BLaER1 treated with 17β-estradiol and CSF1 and Interleukin-3, amounts not matched to agents 10 nM and 100 nM (cell line): Measurements from ENCODE around the gene SLAIN2.
"Not testable (repeated sequence)": the region's sequence is repeated elsewhere in the genome, so short reads cannot be mapped to it uniquely, and the experiment has no call there.

ENCODE experiments used
- H3K27ac ChIP-seq, 11 experiments: shearing (Covaris generic); formaldehyde crosslinking; 2 replicates each; pipeline ENCODE4 v1.8.1; 2022
- H3K27me3 ChIP-seq, 11 experiments: shearing (Covaris generic); formaldehyde crosslinking; 2 replicates each; pipeline ENCODE4 v1.8.1; 2022
- H3K36me3 ChIP-seq, 11 experiments: shearing (Covaris generic); formaldehyde crosslinking; 2 replicates each; pipeline ENCODE4 v1.8.1; 2022
- H3K4me1 ChIP-seq, 10 experiments: shearing (Covaris generic); formaldehyde crosslinking; 2 replicates each; pipeline ENCODE4 v1.8.1; 2022
- H3K4me2 ChIP-seq, 11 experiments: shearing (Covaris generic); formaldehyde crosslinking; 2 replicates each; pipeline ENCODE4 v1.8.1; 2022
- H3K4me3 ChIP-seq, 10 experiments: shearing (Covaris generic); formaldehyde crosslinking; 2 replicates each; pipeline ENCODE4 v1.8.1; 2022
- H3K9ac ChIP-seq, 11 experiments: shearing (Covaris generic); formaldehyde crosslinking; 2 replicates each; pipeline ENCODE4 v1.8.1; 2022
- H3K9me3 ChIP-seq, 11 experiments: shearing (Covaris generic); formaldehyde crosslinking; replicated peaks in 1 of 11; 2 replicates each; pipeline ENCODE4 v1.8.1; 2022
- H4K20me1 ChIP-seq, 11 experiments: shearing (Covaris generic); formaldehyde crosslinking; 2 replicates each; pipeline ENCODE4 v1.8.1; 2022
- Cebpa-rat ChIP-seq, 11 experiments: shearing (Covaris generic); IDR thresholded peaks; 2 replicates each; pipeline ENCODE4 v1.8.1; 2022

Gene SLAIN2

DNA sequence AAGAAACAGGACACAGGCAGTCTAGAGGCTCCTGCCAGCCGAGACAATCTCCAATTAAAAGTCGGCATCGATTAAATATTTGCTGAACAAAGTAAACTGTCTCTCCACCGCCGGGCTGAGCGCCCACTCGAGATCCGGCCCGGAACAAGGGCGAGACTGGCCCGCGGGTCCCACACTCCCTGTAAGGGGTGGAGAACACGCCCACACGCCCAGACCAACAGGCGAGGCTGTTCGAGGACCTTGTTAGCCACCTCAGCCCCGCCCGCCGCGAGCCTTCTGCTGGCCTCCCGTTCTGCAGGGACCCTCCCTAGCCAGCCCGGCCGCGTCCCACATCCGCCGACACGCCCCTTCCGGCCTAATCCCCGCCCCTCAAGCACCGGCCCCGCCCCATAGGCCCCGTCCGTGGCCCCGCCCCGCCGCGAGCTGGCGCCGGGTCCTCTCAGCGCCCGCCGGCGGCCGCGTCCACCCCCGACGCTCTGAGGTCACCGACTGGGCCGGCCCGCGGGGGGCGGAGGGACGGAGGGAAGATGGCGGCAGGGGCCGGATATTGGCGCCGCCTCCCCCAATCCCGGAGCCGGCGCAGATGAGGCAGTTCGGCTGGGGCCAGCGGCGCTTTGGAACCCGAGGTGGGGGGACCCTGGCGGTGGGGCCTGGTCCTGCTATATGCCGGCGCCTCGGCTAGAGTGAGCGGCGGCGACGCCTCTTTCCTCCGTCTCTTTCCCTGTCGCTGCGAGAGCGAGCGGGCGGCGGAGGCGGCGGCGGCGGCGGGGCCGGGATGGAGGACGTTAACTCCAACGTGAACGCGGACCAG is at the start of gene SLAIN2:
TSS of gene SLAIN2 (plus strand) at position 565 of the 811 bp plus-strand sequence. CDS start at position 776, 211 bp downstream.
- Histone ChIP-seq H3K36me3 (0 out of 22 replicates have a peak, but pooled peaks cover 0 to 2% (median 0%) of the 10 kb centered on the region in 11 experiments), H3K9ac (peak within 1 kb of the TSS; percentile 95 to 98 (median 97)), H4K20me1 (peaks cover 27 to 46% (median 41%) of the 10 kb centered on the region in 11 experiments; a peak in 20 of 22 replicates), H3K9me3 (no peaks in the 10 kb centered on the region), H3K4me2 (peak within 1 kb of the TSS; percentile 87 to 96 (median 93)), H3K27ac (peak within 1 kb of the TSS; percentile 90 to 98 (median 94)), H3K4me3 (peak within 1 kb of the TSS; percentile 77 to 98 (median 98)), H3K4me1 (peaks cover 32 to 67% (median 38%) of the 10 kb centered on the region in 10 experiments), H3K27me3 (no peaks in the 10 kb centered on the region)
- no peak for TF ChIP-seq Cebpa-rat (IDR thresholded peaks at IDR 0.05)

GRCh38 chr4:48292218-48292790 is 49.0 kb upstream of the SLAIN2 start:
- H3K4me1 ChIP-seq, H3K9ac ChIP-seq, H3K4me2 ChIP-seq, H4K20me1 ChIP-seq, H3K36me3 ChIP-seq, H3K4me3 ChIP-seq, H3K27ac ChIP-seq, H3K27me3 ChIP-seq: not testable (repeated sequence)
- peaks cover 18 to 31% (median 24%) of the 10 kb centered on the region in 11 experiments; a peak in 21 of 22 replicates for H3K9me3 ChIP-seq

GRCh38 chr4:48295116-48295515 is 46.2 kb upstream of the SLAIN2 start:
- H3K9me3 ChIP-seq: peaks cover 18 to 31% (median 24%) of the 10 kb centered on the region in 11 experiments; a peak in 21 of 22 replicates
- no peaks in the 10 kb centered on the region; a peak in 1 of 20 replicates for H3K4me1 ChIP-seq
- H4K20me1 ChIP-seq: no peaks in the 10 kb centered on the region
- no peak overlapping the region for H3K4me2 ChIP-seq
- H3K27me3 ChIP-seq: no peaks in the 10 kb centered on the region
- no peak overlapping the region for H3K9ac ChIP-seq
- H3K36me3 ChIP-seq: peaks cover 0 to 8% (median 0%) of the 10 kb centered on the region in 11 experiments; a peak in 4 of 22 replicates
- no peak for TF ChIP-seq Cebpa-rat (IDR thresholded peaks at IDR 0.05)
- H3K4me3 ChIP-seq: no peak overlapping the region
- no peak overlapping the region for H3K27ac ChIP-seq

DNA sequence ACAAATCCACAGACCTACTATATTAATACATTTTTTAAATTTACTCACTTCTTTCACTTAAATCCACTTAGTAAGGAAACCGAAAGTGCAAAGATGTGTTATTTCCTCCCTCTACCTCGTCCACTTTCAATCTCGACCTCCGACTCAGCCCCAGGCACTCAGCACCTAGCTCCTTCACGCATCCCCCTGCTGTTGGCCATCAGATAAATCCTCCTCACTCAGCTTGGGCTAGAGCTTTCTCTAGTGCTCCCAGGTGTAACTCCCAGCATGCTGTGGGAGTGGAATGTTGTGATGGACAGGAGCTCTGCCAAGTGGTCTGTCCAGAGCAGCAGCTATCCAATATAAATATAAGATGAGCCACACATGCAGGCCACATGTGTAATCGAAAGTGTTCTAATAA is 45.0 kb upstream of the SLAIN2 start:
- H3K4me1 ChIP-seq: no peaks in the 10 kb centered on the region; a peak in 1 of 20 replicates
- no peaks in the 10 kb centered on the region for H3K27me3 ChIP-seq
- H3K4me3 ChIP-seq: no peak overlapping the region
- peaks cover 0 to 7% (median 0%) of the 10 kb centered on the region in 11 experiments; a peak in 4 of 22 replicates for H3K36me3 ChIP-seq
- no peak overlapping the region for H3K4me2 ChIP-seq
- H3K9me3 ChIP-seq: peaks cover 15 to 24% (median 17%) of the 10 kb centered on the region in 11 experiments; a peak in 21 of 22 replicates
- H3K27ac ChIP-seq: no peak overlapping the region
- TF ChIP-seq Cebpa-rat (IDR thresholded peaks at IDR 0.05): no peak
- H4K20me1 ChIP-seq: no peaks in the 10 kb centered on the region
- no peak overlapping the region for H3K9ac ChIP-seq

DNA sequence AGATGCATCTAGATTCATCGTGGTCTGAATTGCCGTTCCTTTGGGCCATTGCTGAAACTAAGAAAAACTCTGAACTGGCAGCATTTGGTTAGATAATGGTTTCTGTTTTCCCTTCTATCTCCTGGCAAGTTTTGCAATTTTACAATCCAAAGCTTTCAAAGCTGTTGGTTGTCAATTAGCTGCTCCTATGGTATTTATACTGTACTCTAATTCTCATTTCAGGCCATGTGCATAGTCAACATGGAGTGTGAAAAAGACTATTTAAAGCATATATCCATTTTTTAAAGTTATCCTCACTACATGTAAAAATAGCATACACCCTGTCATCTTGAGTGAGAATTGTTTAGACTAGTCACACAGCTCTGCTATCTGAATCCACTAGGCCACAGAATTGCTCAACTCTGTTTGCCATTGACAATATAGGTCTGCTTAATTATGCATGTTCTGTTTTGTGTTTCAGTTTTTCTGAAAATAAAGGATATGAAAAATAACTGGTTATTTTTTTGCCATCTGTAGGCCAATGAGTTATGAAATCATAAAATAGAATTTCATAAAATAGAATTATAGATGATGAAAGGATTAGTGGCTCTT is 44.0 kb upstream of the SLAIN2 start:
- Histone ChIP-seq H3K27me3 (no peaks in the 10 kb centered on the region), H3K4me1 (no peaks in the 10 kb centered on the region; a peak in 1 of 20 replicates), H3K9ac (no peak overlapping the region), H3K9me3 (peaks cover 5 to 14% (median 7%) of the 10 kb centered on the region in 11 experiments; a peak in 19 of 22 replicates), H3K27ac (no peak overlapping the region), H3K4me3 (no peak overlapping the region), H3K4me2 (no peak overlapping the region), H4K20me1 (no peaks in the 10 kb centered on the region), H3K36me3 (no peaks in the 10 kb centered on the region; a peak in 1 of 22 replicates)
- TF ChIP-seq Cebpa-rat (IDR thresholded peaks at IDR 0.05): no peak

- Histone ChIP-seq H3K9ac (no peak overlapping the region), H3K9me3 (peaks cover 0 to under 1% (median 0%) of the 10 kb centered on the region in 11 experiments; a peak in 1 of 22 replicates), H3K4me2 (no peak overlapping the region), H4K20me1 (no peaks in the 10 kb centered on the region), H3K27me3 (no peaks in the 10 kb centered on the region), H3K27ac (no peak overlapping the region), H3K4me1 (no peaks in the 10 kb centered on the region; a peak in 1 of 20 replicates), H3K36me3 (no peaks in the 10 kb centered on the region), H3K4me3 (no peak overlapping the region)
- TF ChIP-seq Cebpa-rat (IDR thresholded peaks at IDR 0.05): no peak
These were observed 41.8 kb upstream of the SLAIN2 start for GRCh38 chr4:48299560-48299959.

- H4K20me1 ChIP-seq: no peaks in the 10 kb centered on the region
- no peaks in the 10 kb centered on the region; a peak in 1 of 20 replicates for H3K4me1 ChIP-seq
- no peak for TF ChIP-seq Cebpa-rat (IDR thresholded peaks at IDR 0.05)
- H3K9me3 ChIP-seq: no peaks in the 10 kb centered on the region
- no peaks in the 10 kb centered on the region for H3K36me3 ChIP-seq
- H3K9ac ChIP-seq: no peak overlapping the region
- H3K27me3 ChIP-seq: no peaks in the 10 kb centered on the region
- H3K4me3 ChIP-seq: no peak overlapping the region
- no peak overlapping the region for H3K27ac ChIP-seq
- no peak overlapping the region for H3K4me2 ChIP-seq
These were observed 41.3 kb upstream of the SLAIN2 start for GRCh38 chr4:48300004-48300403.

GRCh38 chr4:48305508-48305907 is 35.8 kb upstream of the SLAIN2 start:
- H3K4me2 ChIP-seq: no peak overlapping the region
- no peaks in the 10 kb centered on the region for H3K4me1 ChIP-seq
- no peaks in the 10 kb centered on the region for H3K9me3 ChIP-seq
- TF ChIP-seq Cebpa-rat (IDR thresholded peaks at IDR 0.05): no peak
- no peaks in the 10 kb centered on the region for H4K20me1 ChIP-seq
- no peaks in the 10 kb centered on the region for H3K27me3 ChIP-seq
- H3K27ac ChIP-seq: no peak overlapping the region
- no peaks in the 10 kb centered on the region for H3K36me3 ChIP-seq
- H3K4me3 ChIP-seq: no peak overlapping the region
- H3K9ac ChIP-seq: no peak overlapping the region

DNA sequence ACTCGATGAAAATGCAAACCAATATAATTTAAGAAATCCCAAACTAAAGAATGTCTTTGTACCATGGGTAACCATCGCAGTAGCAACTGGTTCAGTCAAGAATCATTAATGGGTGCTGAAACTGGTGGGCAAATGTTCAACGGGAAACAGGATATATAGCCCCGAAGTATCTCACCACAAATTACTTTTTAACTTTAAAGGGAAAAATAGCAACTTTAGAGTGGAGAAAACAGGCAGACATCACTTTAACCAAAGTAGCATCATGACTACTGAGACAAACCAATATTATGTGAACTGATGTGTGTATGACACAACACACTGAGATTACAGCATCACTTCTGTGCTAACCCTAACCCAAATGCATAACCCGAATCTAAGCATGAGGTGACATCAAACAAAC is 33.8 kb upstream of the SLAIN2 start:
- Histone ChIP-seq H3K4me1 (no peaks in the 10 kb centered on the region), H3K9me3 (no peaks in the 10 kb centered on the region), H3K27me3 (no peaks in the 10 kb centered on the region), H4K20me1 (no peaks in the 10 kb centered on the region), H3K27ac (no peak overlapping the region), H3K4me2 (no peak overlapping the region), H3K4me3 (no peak overlapping the region), H3K36me3 (no peaks in the 10 kb centered on the region), H3K9ac (no peak overlapping the region)
- TF ChIP-seq Cebpa-rat (IDR thresholded peaks at IDR 0.05): no peak
